Adrenal gland (tissue), 5 donors: ENCODE data around the gene EEF1AKMT3.

Experiments
- CTCF ChIP-seq, 6 experiments: fragments of 450-650 bp in 4 of 6; fragments of 200-600 bp in 2 of 6; sonication (generic) in 1 of 6; IDR thresholded peaks; 1 replicate in 5 of 6; 2 replicates in 1 of 6; pipeline versions ENCODE4 v1.5.1 to v1.8.0; 2016 to 2021; ENCODE audit warnings: antibody characterized with exemption in 6 of 6, mild to moderate bottlenecking in 2 of 6, moderate library complexity in 1 of 6
- POLR2A ChIP-seq, 2 donors: fragments of 450-650 bp; IDR thresholded peaks; one replicate each; pipeline ENCODE4 v1.6.1; 2017; ENCODE audit warnings: antibody characterized with exemption in 2 of 2, mild to moderate bottlenecking in 2 of 2, moderate library complexity in 1 of 2
- donor health status: DM: no; HTN: no; CAD: no.

DNA sequence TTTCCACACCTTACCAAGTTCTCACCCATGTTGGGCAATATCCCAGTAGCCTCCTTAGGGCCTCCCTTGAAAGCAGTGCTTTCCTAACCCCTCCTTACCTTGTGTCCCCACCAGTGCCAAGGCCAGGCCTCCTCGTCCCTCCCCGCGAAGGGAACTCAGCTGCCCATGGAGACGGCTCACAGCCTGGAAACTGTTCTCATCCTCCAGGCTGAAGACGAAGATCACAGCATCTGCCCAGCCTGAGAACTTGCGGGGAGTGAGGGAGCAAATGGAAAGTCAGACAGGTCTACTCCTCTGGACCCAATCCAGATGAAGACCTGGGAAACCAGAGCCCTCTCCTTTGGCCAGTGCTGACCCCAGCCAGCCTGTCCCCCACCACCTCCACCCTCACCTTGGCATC, 38.5 kb upstream of the EEF1AKMT3 start:
- no peak for TF ChIP-seq POLR2A (IDR thresholded peaks at IDR 0.05)
- TF ChIP-seq CTCF (IDR thresholded peaks at IDR 0.05) = no peak
